ENCODE results near the gene FES.
A peak's percentile ranks its signal among the peaks of the same experiment; 100 is the strongest.
"Not testable (repeated sequence)": the region's sequence is repeated elsewhere in the genome, so short reads cannot be mapped to it uniquely, and the experiment has no call there.

The FES gene

GRCh38 chr15:90911906-90912769, 27.8 kb downstream of the FES start:
- DNase-seq = no peak

- no peak for DNase-seq
Observed at GRCh38 chr15:90912770-90913075, 28.4 kb downstream of the FES start.

- DNase-seq = no peak
Observed at GRCh38 chr15:90913398-90913944, 29.2 kb downstream of the FES start.

GRCh38 chr15:90914305-90915080, 30.2 kb downstream of the FES start:
- DNase-seq = no peak

- no peak for DNase-seq
Observed at GRCh38 chr15:90915216-90915807, 31.0 kb downstream of the FES start.

GRCh38 chr15:90915808-90916440, 31.6 kb downstream of the FES start:
- no peak for DNase-seq

GRCh38 chr15:90916461-90916860, 32.2 kb downstream of the FES start:
- no peak for DNase-seq

GRCh38 chr15:90917569-90917968, 33.3 kb downstream of the FES start:
- no peak for DNase-seq

- DNase-seq = no peak
Observed at GRCh38 chr15:90918034-90918788, 33.9 kb downstream of the FES start.

- no peak for DNase-seq
Observed at GRCh38 chr15:90918835-90919234, 34.5 kb downstream of the FES start.

- no peak for DNase-seq
Observed at GRCh38 chr15:90921887-90922286, 37.6 kb downstream of the FES start.

GRCh38 chr15:90922712-90923322, 38.5 kb downstream of the FES start:
- DNase-seq = not testable (repeated sequence)

GRCh38 chr15:90924375-90924774, 40.1 kb downstream of the FES start:
- DNase-seq = no peak

GRCh38 chr15:90926766-90927165, 42.5 kb downstream of the FES start:
- DNase-seq = not testable (repeated sequence)

- not testable (repeated sequence) for DNase-seq
Observed at GRCh38 chr15:90928106-90928505, 43.8 kb downstream of the FES start.

GRCh38 chr15:90929246-90930019, 45.1 kb downstream of the FES start:
- DNase-seq = no peak

- DNase-seq = peak; percentile 13
Observed at GRCh38 chr15:90930861-90931574, 46.7 kb downstream of the FES start.

GRCh38 chr15:90931575-90931827, 47.2 kb downstream of the FES start:
- no peak for DNase-seq

GRCh38 chr15:90931828-90932659, 47.7 kb downstream of the FES start, which contains the start of gene HDDC3:
HDDC3 (minus strand) TSS chr15:90932549; CDS start chr15:90932540, 9 bp downstream.
- DNase-seq = peak; percentile 76

- no peak for DNase-seq
Observed at GRCh38 chr15:90932660-90932991, 48.3 kb downstream of the FES start.
